ENCODE data around the gene NET1.

DNA sequence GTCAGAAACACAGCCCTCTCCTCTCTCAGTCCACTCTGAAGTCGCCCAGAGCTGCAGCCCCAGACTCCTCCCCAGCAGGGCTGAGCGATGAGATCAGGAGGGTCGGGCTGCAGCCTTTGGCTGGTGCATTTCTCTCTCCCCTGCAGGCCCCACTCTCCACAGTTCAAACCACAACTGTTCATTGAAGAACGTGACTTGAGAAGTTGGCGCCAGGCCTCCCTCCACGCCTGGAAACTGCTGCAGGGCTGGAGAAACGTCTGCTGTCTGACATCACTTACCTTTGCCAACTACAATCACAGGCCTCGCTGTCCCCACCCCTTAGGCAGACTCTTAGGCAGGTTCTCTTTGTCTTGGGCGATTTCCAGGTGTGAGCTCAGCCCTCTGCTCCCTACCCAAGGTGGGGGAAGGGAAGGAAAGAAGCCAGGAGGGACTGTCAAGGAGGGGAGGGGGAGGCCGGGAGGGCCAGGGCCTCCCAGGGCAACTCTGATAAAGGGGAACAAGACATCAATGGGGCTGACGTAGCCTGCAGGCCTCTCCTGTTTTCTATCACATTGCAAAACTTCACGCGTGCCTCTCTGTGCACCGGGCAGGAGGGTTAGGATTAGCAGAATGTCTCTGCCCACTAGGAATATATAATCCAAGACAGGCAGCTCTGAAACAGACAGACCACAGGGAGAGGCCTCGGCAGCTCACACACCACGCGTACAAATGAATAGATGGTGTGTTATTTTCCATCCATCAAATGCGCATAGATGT lies 54.3 kb downstream of the NET1 start:
- TF ChIP-seq, protein P1, sequence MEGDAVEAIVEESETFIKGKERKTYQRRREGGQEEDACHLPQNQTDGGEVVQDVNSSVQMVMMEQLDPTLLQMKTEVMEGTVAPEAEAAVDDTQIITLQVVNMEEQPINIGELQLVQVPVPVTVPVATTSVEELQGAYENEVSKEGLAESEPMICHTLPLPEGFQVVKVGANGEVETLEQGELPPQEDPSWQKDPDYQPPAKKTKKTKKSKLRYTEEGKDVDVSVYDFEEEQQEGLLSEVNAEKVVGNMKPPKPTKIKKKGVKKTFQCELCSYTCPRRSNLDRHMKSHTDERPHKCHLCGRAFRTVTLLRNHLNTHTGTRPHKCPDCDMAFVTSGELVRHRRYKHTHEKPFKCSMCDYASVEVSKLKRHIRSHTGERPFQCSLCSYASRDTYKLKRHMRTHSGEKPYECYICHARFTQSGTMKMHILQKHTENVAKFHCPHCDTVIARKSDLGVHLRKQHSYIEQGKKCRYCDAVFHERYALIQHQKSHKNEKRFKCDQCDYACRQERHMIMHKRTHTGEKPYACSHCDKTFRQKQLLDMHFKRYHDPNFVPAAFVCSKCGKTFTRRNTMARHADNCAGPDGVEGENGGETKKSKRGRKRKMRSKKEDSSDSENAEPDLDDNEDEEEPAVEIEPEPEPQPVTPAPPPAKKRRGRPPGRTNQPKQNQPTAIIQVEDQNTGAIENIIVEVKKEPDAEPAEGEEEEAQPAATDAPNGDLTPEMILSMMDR (IDR thresholded peaks at IDR 0.05; ENCODE audit: low read length): no peak
- TF ChIP-seq EZH2 (IDR thresholded peaks at IDR 0.05; ENCODE audit: borderline replicate concordance, low read length): no peak

Measured in OCI-LY1 (cell line).